Effector memory CD4-positive, alpha-beta T cell (primary cell): ENCODE measurements around the gene CACHD1.

Experiments used
- DNase-seq, 3 donors: peaks; one replicate each; pipeline ENCODE4 v3.0.0-alpha.2; 2020
- H3K27ac ChIP-seq: 2 replicates; pipeline ENCODE4 v1.7.0; 2013; ENCODE audit warnings: mild to moderate bottlenecking, low read length, moderate library complexity; ENCODE audit not compliant: insufficient read depth, poor library complexity, severe bottlenecking
- H3K27me3 ChIP-seq: replicated peaks from 2 replicates; pipeline ENCODE4 v1.7.0; 2013; ENCODE audit warnings: mild to moderate bottlenecking, low read length; ENCODE audit not compliant: insufficient read depth, control insufficient read depth, poor library complexity, severe bottlenecking
- H3K36me3 ChIP-seq: 2 replicates; pipeline ENCODE4 v1.7.0; 2013; ENCODE audit warnings: mild to moderate bottlenecking, low read length, moderate library complexity; ENCODE audit not compliant: control insufficient read depth, insufficient read depth
- H3K4me1 ChIP-seq: 2 replicates; pipeline ENCODE4 v1.7.0; 2013; ENCODE audit warnings: low read length, mild to moderate bottlenecking; ENCODE audit not compliant: control insufficient read depth, insufficient read depth, poor library complexity, severe bottlenecking
- H3K4me3 ChIP-seq: 2 replicates; pipeline ENCODE4 v1.7.0; 2013; ENCODE audit warnings: low read length, low read depth, mild to moderate bottlenecking; ENCODE audit not compliant: insufficient read depth, poor library complexity, severe bottlenecking
- H3K9me3 ChIP-seq: 2 replicates; pipeline ENCODE4 v1.7.0; 2013; ENCODE audit warnings: mild to moderate bottlenecking, low read length, moderate library complexity; ENCODE audit not compliant: control insufficient read depth

The CACHD1 gene

GRCh38 chr1:64575881-64576676, 106.2 kb downstream of the CACHD1 start:
- H3K4me3 ChIP-seq, result no peak overlapping the region
- H3K9me3 ChIP-seq, result no peaks in the 10 kb centered on the region
- H3K36me3 ChIP-seq, result no peaks in the 10 kb centered on the region
- no peak overlapping the region for H3K27ac ChIP-seq
- DNase-seq, result no peak
- H3K4me1 ChIP-seq, result no peaks in the 10 kb centered on the region
- H3K27me3 ChIP-seq, result no peaks in the 10 kb centered on the region

- DNase-seq, result no peak
- no peaks in the 10 kb centered on the region for H3K36me3 ChIP-seq
- H3K4me3 ChIP-seq, result no peak overlapping the region
Observed at GRCh38 chr1:64578270-64578973, 108.5 kb downstream of the CACHD1 start.

GRCh38 chr1:64579767-64580166, 109.8 kb downstream of the CACHD1 start:
- Histone ChIP-seq H3K9me3 (no peaks in the 10 kb centered on the region), H3K27me3 (no peaks in the 10 kb centered on the region), H3K4me3 (no peak overlapping the region), H3K4me1 (no peaks in the 10 kb centered on the region), H3K36me3 (no peaks in the 10 kb centered on the region), H3K27ac (no peak overlapping the region)
- DNase-seq, result no peak

More at GRCh38 chr1:64578270-64578973, 108.5 kb downstream of the CACHD1 start:
- Histone ChIP-seq H3K9me3 (no peaks in the 10 kb centered on the region), H3K4me1 (no peaks in the 10 kb centered on the region), H3K27ac (no peak overlapping the region), H3K27me3 (no peaks in the 10 kb centered on the region)

- Histone ChIP-seq H3K27ac (no peak overlapping the region), H3K27me3 (no peaks in the 10 kb centered on the region), H3K9me3 (no peaks in the 10 kb centered on the region), H3K36me3 (no peaks in the 10 kb centered on the region), H3K4me3 (no peak overlapping the region), H3K4me1 (no peaks in the 10 kb centered on the region)
- no peak for DNase-seq
Observed at GRCh38 chr1:64581135-64581842, 111.4 kb downstream of the CACHD1 start.

GRCh38 chr1:64581843-64582185, 111.9 kb downstream of the CACHD1 start:
- no peaks in the 10 kb centered on the region for H3K4me1 ChIP-seq
- DNase-seq, result no peak
- no peaks in the 10 kb centered on the region for H3K36me3 ChIP-seq
- H3K9me3 ChIP-seq, result no peaks in the 10 kb centered on the region
- no peak overlapping the region for H3K27ac ChIP-seq
- H3K27me3 ChIP-seq, result no peaks in the 10 kb centered on the region
- H3K4me3 ChIP-seq, result no peak overlapping the region

GRCh38 chr1:64584479-64584878, 114.5 kb downstream of the CACHD1 start:
- Histone ChIP-seq H3K27me3 (no peaks in the 10 kb centered on the region), H3K27ac (no peak overlapping the region), H3K4me3 (no peak overlapping the region), H3K9me3 (no peaks in the 10 kb centered on the region), H3K36me3 (no peaks in the 10 kb centered on the region), H3K4me1 (no peaks in the 10 kb centered on the region)
- DNase-seq, result no peak

GRCh38 chr1:64588876-64589275, 118.9 kb downstream of the CACHD1 start:
- Histone ChIP-seq H3K9me3 (no peaks in the 10 kb centered on the region), H3K4me1 (no peaks in the 10 kb centered on the region), H3K36me3 (no peaks in the 10 kb centered on the region), H3K4me3 (no peak overlapping the region), H3K27ac (no peak overlapping the region), H3K27me3 (no peaks in the 10 kb centered on the region)
- no peak for DNase-seq

GRCh38 chr1:64590316-64590715, 120.4 kb downstream of the CACHD1 start:
- Histone ChIP-seq H3K4me3 (no peak overlapping the region), H3K27me3 (no peaks in the 10 kb centered on the region), H3K36me3 (no peaks in the 10 kb centered on the region), H3K27ac (no peak overlapping the region), H3K4me1 (no peaks in the 10 kb centered on the region), H3K9me3 (no peaks in the 10 kb centered on the region)
- no peak for DNase-seq

- H3K4me1 ChIP-seq, result no peaks in the 10 kb centered on the region
- no peak overlapping the region for H3K4me3 ChIP-seq
- DNase-seq, result no peak
- no peaks in the 10 kb centered on the region for H3K27me3 ChIP-seq
- no peaks in the 10 kb centered on the region for H3K9me3 ChIP-seq
- H3K27ac ChIP-seq, result no peak overlapping the region
- no peaks in the 10 kb centered on the region for H3K36me3 ChIP-seq
Observed at GRCh38 chr1:64594446-64594845, 124.5 kb downstream of the CACHD1 start.
